Omental fat pad (tissue), 4 donors: ENCODE data around the gene TBC1D21. TPM values are rescaled to one million over a fixed set of nuclear protein-coding genes. Genes with fewer than 3 reads are reported as not detected.
A peak's percentile ranks its signal among the peaks of the same experiment; 100 is the strongest.

Experiments used
- ATAC-seq: fragments of 150-250 bp; one replicate; pipeline ENCODE4 v1.9.1; 2016; ENCODE audit warnings: mild to moderate bottlenecking, moderate library complexity; ENCODE audit not compliant: low FRiP score
- DNase-seq: peaks from one replicate; pipeline ENCODE4 v3.0.0-alpha.2; 2019; ENCODE audit warnings: low spot score
- CTCF ChIP-seq, 3 donors: fragments of 450-650 bp; IDR thresholded peaks; one replicate each; pipeline ENCODE4 v1.5.1; 2016 to 2017; ENCODE audit warnings: antibody characterized with exemption in 3 of 3, mild to moderate bottlenecking in 3 of 3, moderate library complexity in 2 of 3
- total RNA-seq, 4 donors: library from RNA; depleted of rRNA; stranded (reverse); fragments of >200 nt; gene quantifications; one replicate each; pipeline ENCODE4 v1.1.0, GENCODE V29; 2016

The TBC1D21 gene
- total RNA-seq, 4 donors from 2014 or later: not detected

- DNase-seq: no peak
- no peak for TF ChIP-seq CTCF (IDR thresholded peaks at IDR 0.05)
- no peak for ATAC-seq
Measured at GRCh38 chr15:73921254-73921925, 48.0 kb downstream of the TBC1D21 start.

DNA sequence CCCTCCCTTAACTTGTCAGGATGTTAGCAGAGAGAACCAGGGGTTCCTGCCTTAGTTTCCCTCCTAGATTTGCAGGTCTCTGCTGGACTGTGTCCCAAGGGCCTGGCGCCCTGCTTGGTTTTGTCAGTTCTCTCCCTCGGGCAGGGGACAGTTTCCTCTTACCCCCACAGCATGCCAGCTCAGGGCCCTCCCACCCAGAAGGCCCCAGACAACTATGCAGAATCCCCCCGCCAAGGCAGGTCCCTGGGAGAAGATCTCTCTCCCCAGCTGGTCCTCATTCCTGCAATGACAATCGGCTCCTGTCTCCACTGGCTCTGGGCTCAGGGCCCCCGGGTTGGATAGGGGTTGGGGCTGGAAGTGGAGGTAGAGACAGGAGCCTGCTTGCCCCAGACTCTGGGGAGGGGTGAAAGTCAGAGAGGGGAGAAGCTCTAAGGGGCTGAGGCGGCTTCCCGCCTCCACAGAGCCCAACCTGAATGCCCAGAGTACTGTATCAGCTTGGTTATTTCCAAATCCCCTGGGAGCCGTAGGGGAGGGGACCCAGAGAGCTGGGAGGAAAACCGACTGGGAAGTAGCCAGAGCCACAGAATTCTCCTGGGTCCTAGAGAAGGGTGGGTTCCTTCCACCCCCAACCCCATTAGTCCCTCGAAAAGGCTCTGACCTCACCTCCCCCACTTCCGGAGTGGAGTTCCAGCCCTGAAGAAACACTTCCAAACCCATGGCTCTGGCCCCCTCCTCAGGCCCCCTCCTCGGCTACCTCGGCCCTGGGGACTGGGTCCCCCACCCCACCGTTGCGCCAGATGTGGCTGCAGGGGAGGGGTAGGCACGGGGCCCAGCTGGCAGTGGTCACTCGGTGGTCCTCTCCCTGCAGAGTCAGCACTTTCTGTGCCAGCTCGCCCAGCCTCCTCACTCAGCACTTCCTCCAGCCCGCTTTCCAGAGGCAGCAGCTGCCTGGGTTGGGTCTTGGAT is 49.1 kb downstream of the TBC1D21 start:
- no peak for TF ChIP-seq CTCF (IDR thresholded peaks at IDR 0.05)
- ATAC-seq (peak; percentile 20), DNase-seq (no peak)

- no peak for ATAC-seq
- no peak for DNase-seq
- TF ChIP-seq CTCF (IDR thresholded peaks at IDR 0.05): no peak
Measured at GRCh38 chr15:73923156-73923487, 49.8 kb downstream of the TBC1D21 start.

GRCh38 chr15:73923488-73924164 is 50.3 kb downstream of the TBC1D21 start:
- ATAC-seq: no peak
- no peak for TF ChIP-seq CTCF (IDR thresholded peaks at IDR 0.05)
- DNase-seq: no peak

GRCh38 chr15:73924171-73924921 is 51.0 kb downstream of the TBC1D21 start:
- DNase-seq (no peak), ATAC-seq (peak; percentile 30)
- no peak for TF ChIP-seq CTCF (IDR thresholded peaks at IDR 0.05)

- no peak for TF ChIP-seq CTCF (IDR thresholded peaks at IDR 0.05)
- ATAC-seq (no peak), DNase-seq (no peak)
Measured at GRCh38 chr15:73925848-73926218, 52.5 kb downstream of the TBC1D21 start.
